ENCODE data around the gene EPHB1. TPM values are rescaled to one million over a fixed set of nuclear protein-coding genes. Genes with fewer than 3 reads are reported as not detected.

EPHB1 gene
- total RNA-seq, 4 donors from 2014 or later, result 0.16 to 1.5 (median 0.59) TPM

- TF ChIP-seq, protein P1, sequence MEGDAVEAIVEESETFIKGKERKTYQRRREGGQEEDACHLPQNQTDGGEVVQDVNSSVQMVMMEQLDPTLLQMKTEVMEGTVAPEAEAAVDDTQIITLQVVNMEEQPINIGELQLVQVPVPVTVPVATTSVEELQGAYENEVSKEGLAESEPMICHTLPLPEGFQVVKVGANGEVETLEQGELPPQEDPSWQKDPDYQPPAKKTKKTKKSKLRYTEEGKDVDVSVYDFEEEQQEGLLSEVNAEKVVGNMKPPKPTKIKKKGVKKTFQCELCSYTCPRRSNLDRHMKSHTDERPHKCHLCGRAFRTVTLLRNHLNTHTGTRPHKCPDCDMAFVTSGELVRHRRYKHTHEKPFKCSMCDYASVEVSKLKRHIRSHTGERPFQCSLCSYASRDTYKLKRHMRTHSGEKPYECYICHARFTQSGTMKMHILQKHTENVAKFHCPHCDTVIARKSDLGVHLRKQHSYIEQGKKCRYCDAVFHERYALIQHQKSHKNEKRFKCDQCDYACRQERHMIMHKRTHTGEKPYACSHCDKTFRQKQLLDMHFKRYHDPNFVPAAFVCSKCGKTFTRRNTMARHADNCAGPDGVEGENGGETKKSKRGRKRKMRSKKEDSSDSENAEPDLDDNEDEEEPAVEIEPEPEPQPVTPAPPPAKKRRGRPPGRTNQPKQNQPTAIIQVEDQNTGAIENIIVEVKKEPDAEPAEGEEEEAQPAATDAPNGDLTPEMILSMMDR (IDR thresholded peaks at IDR 0.05; ENCODE audit: low read depth), result no peak
Measured at GRCh38 chr3:134896696-134897095, 101.6 kb downstream of the EPHB1 start.

DNA sequence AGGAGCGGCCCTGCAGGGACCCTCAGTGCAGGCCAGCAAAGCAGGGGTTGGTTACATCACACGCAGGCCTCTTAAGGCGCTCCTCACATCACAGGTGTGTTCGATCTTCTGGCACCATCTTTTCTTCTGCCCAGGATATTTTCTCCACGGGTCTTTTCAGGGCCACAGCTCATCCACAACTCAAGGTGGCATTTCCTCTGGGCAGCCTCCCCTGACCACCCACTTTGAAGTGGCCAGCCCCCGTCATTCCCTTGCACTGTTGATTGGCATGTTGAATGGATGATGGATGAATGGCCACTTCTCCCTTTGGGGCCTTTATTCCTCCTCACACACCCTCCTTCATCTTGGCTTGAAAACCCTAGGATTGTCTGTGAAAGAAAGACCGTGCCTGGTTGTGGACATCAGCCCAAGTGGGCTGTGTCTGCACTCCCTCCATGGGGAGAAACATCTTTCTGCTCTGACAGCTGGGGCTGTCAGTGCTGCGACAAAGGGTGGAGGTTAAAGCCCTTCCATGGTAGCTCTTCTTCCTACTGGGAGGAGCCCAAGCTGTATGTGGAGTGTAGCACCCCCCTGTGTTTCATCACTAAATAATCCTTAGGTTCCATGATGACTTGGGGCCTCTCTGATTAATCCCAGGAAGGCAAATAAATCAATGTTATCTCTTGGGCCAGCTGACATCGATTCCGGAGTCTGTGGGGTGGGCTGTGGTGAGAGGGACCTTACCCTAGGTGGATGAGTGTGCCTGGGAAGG lies 102.5 kb downstream of the EPHB1 start:
- TF ChIP-seq, protein P1 (IDR thresholded peaks at IDR 0.05; ENCODE audit: low read depth), result no peak

- TF ChIP-seq, protein P1 (IDR thresholded peaks at IDR 0.05; ENCODE audit: low read depth), result no peak
Measured at GRCh38 chr3:134898181-134898754, 103.2 kb downstream of the EPHB1 start.

- TF ChIP-seq, protein P1 (IDR thresholded peaks at IDR 0.05; ENCODE audit: low read depth), result no peak
Measured at GRCh38 chr3:134899786-134900185, 104.7 kb downstream of the EPHB1 start.

- TF ChIP-seq, protein P1 (IDR thresholded peaks at IDR 0.05; ENCODE audit: low read depth), result no peak
Measured at GRCh38 chr3:134900482-134900881, 105.4 kb downstream of the EPHB1 start.

DNA sequence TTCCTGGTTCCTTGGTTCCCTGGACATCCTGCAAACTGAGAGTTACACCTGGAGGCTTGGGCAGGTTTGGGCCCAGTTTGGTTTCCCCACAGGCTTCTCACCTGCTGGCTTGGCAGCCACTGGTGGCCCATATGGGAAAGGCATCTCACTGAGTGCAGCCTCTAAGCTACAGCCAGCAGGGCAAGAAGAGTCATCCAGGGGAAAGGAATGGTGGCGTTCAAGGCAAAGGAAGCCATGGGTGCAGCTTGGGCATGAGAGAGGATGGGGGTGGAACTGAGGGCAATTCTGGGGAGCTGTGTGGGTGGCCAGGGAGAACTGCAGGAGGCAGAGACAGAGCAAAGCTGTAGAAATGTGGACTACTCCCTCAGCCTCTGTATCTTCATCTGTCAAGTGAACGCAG lies 106.4 kb downstream of the EPHB1 start:
- TF ChIP-seq, protein P1 (IDR thresholded peaks at IDR 0.05; ENCODE audit: low read depth), result no peak

GRCh38 chr3:134903837-134904236 lies 108.8 kb downstream of the EPHB1 start:
- TF ChIP-seq, protein P1 (IDR thresholded peaks at IDR 0.05; ENCODE audit: low read depth), result no peak

Data from subcutaneous adipose tissue (tissue), 4 donors.